Neural progenitor cell (in vitro differentiated cells): Measurements from ENCODE around the gene CRISPLD2. TPM values are rescaled to one million over a fixed set of nuclear protein-coding genes. Genes with fewer than 3 reads are reported as not detected.
A peak's percentile ranks its signal among the peaks of the same experiment; 100 is the strongest.

ENCODE experiments used
- DNase-seq: peaks from one replicate; pipeline ENCODE4 v3.0.0-alpha.2; 2016; ENCODE audit warnings: low spot score
- H2AFZ ChIP-seq: fragments of 200-600 bp; sonication (generic); replicated peaks from 2 replicates; pipeline ENCODE4 v1.6.1; 2016; ENCODE audit warnings: antibody characterized with exemption
- H3F3A ChIP-seq: fragments of 200-600 bp; sonication (generic); 2 replicates; pipeline ENCODE4 v1.6.1; 2016; ENCODE audit warnings: antibody characterized with exemption, low read depth
- H3K27ac ChIP-seq: fragments of 200-600 bp; sonication (generic); 2 replicates; pipeline ENCODE4 v1.5.1; 2016; ENCODE audit warnings: mild to moderate bottlenecking
- H3K27me3 ChIP-seq: fragments of 200-600 bp; sonication (generic); 2 replicates; pipeline ENCODE4 v1.6.1; 2016; ENCODE audit warnings: mild to moderate bottlenecking, moderate library complexity
- H3K36me3 ChIP-seq: fragments of 200-600 bp; sonication (generic); 2 replicates; pipeline ENCODE4 v1.5.1; 2016
- H3K4me1 ChIP-seq: fragments of 200-600 bp; sonication (generic); 2 replicates; pipeline ENCODE4 v1.6.1; 2016; ENCODE audit warnings: mixed run types
- H3K4me2 ChIP-seq: fragments of 200-600 bp; sonication (generic); 2 replicates; pipeline ENCODE4 v1.6.1; 2016
- H3K4me3 ChIP-seq: fragments of 200-600 bp; sonication (generic); 2 replicates; pipeline ENCODE4 v1.5.1; 2016
- H3K79me2 ChIP-seq: fragments of 200-600 bp; sonication (generic); 2 replicates; pipeline ENCODE4 v1.6.1; 2016; ENCODE audit warnings: low read depth
- H3K9ac ChIP-seq: fragments of 200-600 bp; sonication (generic); 2 replicates; pipeline ENCODE4 v1.6.1; 2016
- H3K9me3 ChIP-seq: fragments of 200-600 bp; sonication (generic); 2 replicates; pipeline ENCODE4 v1.5.1; 2016; ENCODE audit warnings: low read depth
- H4K20me1 ChIP-seq: fragments of 200-600 bp; sonication (generic); 2 replicates; pipeline ENCODE4 v1.6.1; 2016; ENCODE audit warnings: low read depth
- H3K27ac Mint-ChIP-seq: 3 replicates; pipeline ENCODE4 v1.8.0; 2021; ENCODE audit warnings: mixed read lengths
- H3K27me3 Mint-ChIP-seq: 2 replicates; pipeline ENCODE4 v1.8.0; 2022; ENCODE audit warnings: low read depth, mild to moderate bottlenecking, inconsistent platforms, moderate library complexity, mixed read lengths; ENCODE audit not compliant: insufficient read depth
- H3K36me3 Mint-ChIP-seq: 3 replicates; pipeline ENCODE4 v1.8.0; 2021; ENCODE audit warnings: mixed read lengths
- H3K4me1 Mint-ChIP-seq: 3 replicates; pipeline ENCODE4 v1.8.0; 2021; ENCODE audit warnings: mixed read lengths
- H3K4me3 Mint-ChIP-seq: 3 replicates; pipeline ENCODE4 v1.8.0; 2021; ENCODE audit warnings: mild to moderate bottlenecking, moderate library complexity, mixed read lengths
- H3K9me3 Mint-ChIP-seq: 3 replicates; pipeline ENCODE4 v1.8.0; 2020; ENCODE audit warnings: mixed read lengths
- EZH2 ChIP-seq: fragments of 200-600 bp; sonication (generic); IDR thresholded peaks from 2 replicates; pipeline ENCODE4 v1.6.1; 2017; ENCODE audit warnings: antibody characterized with exemption, mild to moderate bottlenecking, moderate library complexity
- EZH2phosphoT487 ChIP-seq: fragments of 200-600 bp; sonication (generic); IDR thresholded peaks from 2 replicates; pipeline ENCODE4 v1.6.1; 2017; ENCODE audit warnings: antibody characterized with exemption
- total RNA-seq: library from RNA; depleted of rRNA; stranded (reverse); fragments of >200 nt; gene quantifications from 2 replicates; pipeline ENCODE4 v1.2.3, GENCODE V29; 2015; ENCODE audit warnings: low replicate concordance
- TF ChIP-seq, protein P1 (sequence below): fragments of 200-600 bp; sonication (generic); IDR thresholded peaks from 2 replicates; pipeline ENCODE4 v1.5.1; 2017; ENCODE audit warnings: antibody characterized with exemption, mild to moderate bottlenecking

CRISPLD2 gene
- total RNA-seq, 1 donor from 2014 or later = 0.11 TPM

DNA sequence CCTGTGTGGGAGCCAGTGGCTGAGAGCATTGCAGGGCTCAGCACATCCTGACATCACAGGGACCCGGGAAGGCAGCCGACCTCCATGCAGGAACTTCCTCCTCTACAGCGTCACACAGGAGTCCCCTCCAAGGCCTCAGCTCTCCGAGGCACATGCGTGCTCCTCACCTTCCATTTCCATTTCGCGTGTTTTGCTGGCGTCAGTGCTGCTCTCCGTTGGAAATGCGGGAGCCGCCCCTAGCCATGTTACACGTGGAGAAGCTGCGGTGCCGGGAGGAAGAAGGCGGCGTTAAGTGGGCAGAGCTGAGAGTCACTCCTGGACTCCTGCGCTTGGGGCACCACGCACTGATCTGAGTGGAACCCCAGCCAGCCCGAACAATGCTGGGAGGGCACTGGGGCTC is 25.2 kb upstream of the CRISPLD2 start:
- H3K4me1 Mint-ChIP-seq = peaks cover 5% of the 10 kb centered on the region

DNA sequence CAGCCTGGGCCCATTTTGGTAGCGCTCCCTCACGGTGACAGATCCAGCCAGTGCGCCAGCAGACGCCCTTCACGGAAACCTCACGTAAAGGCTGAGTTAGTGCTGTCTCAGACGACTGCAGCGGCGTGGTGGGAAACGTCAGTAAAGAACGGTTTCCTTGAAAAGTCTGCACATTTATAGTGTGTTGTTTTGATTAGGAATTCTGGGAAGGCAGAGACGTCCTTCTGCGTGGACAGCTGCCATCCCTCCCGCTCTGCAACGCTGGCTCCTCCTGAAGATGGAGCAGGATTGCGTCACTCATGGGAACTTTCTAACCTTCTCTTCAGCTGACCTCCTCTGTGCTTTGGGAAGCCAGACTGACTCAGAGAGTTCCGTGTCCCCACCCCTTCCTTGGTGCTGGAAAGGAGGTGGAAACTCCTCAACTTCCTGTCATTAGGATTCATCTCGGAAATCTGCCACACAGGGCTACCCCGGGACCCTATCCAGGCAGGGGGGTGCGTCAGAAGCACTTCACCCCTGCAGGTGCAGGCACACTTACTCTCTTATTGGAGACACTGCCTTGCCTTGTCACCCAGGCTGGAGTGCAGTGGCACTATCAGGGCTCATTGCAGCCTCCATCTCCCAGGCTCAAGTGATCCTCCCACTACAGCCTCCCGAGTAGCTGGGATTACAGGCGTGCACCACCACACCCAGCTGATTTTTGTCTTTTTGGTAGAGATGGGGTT is 24.3 kb upstream of the CRISPLD2 start:
- TF ChIP-seq EZH2phosphoT487 = no peak
- TF ChIP-seq, protein P1, sequence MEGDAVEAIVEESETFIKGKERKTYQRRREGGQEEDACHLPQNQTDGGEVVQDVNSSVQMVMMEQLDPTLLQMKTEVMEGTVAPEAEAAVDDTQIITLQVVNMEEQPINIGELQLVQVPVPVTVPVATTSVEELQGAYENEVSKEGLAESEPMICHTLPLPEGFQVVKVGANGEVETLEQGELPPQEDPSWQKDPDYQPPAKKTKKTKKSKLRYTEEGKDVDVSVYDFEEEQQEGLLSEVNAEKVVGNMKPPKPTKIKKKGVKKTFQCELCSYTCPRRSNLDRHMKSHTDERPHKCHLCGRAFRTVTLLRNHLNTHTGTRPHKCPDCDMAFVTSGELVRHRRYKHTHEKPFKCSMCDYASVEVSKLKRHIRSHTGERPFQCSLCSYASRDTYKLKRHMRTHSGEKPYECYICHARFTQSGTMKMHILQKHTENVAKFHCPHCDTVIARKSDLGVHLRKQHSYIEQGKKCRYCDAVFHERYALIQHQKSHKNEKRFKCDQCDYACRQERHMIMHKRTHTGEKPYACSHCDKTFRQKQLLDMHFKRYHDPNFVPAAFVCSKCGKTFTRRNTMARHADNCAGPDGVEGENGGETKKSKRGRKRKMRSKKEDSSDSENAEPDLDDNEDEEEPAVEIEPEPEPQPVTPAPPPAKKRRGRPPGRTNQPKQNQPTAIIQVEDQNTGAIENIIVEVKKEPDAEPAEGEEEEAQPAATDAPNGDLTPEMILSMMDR = no peak
- no peak for TF ChIP-seq EZH2
- no peaks in the 10 kb centered on the region for H3K4me1 ChIP-seq
- no peaks in the 10 kb centered on the region for H3K79me2 ChIP-seq
- Mint-ChIP-seq H3K4me3 (no peak overlapping the region), H3K9me3 (no peaks in the 10 kb centered on the region), H3K4me1 (peaks cover 3% of the 10 kb centered on the region), H3K36me3 (no peaks in the 10 kb centered on the region), H3K27ac (no peak overlapping the region), H3K27me3 (peaks cover 3% of the 10 kb centered on the region)
- H3K36me3 ChIP-seq = no peaks in the 10 kb centered on the region
- no peaks in the 10 kb centered on the region for H3K27me3 ChIP-seq
- H3K27ac ChIP-seq = no peak overlapping the region
- no peaks in the 10 kb centered on the region for H3K9me3 ChIP-seq
- no peaks in the 10 kb centered on the region for H3F3A ChIP-seq
- H3K4me3 ChIP-seq = no peak overlapping the region
- no peak for DNase-seq
- no peak overlapping the region for H3K9ac ChIP-seq
- H3K4me2 ChIP-seq = no peak overlapping the region
- H4K20me1 ChIP-seq = no peaks in the 10 kb centered on the region
- H2AFZ ChIP-seq = no peak overlapping the region

More for the DNA sequence above, 25.2 kb upstream of the CRISPLD2 start:
- no peak for DNase-seq
- H3K27ac Mint-ChIP-seq = no peak overlapping the region
- no peaks in the 10 kb centered on the region for H3K4me1 ChIP-seq
- H3K27ac ChIP-seq = no peak overlapping the region
- no peak overlapping the region for H3K4me2 ChIP-seq
- H3K9me3 ChIP-seq = no peaks in the 10 kb centered on the region
- no peaks in the 10 kb centered on the region for H3F3A ChIP-seq
- H3K27me3 ChIP-seq = no peaks in the 10 kb centered on the region
- H3K9ac ChIP-seq = no peak overlapping the region
- TF ChIP-seq EZH2phosphoT487 (no peak), EZH2 (no peak)
- TF ChIP-seq, protein P1 = no peak
- H3K4me3 Mint-ChIP-seq = no peak overlapping the region
- H2AFZ ChIP-seq = no peak overlapping the region
- H3K36me3 Mint-ChIP-seq = no peaks in the 10 kb centered on the region
- no peaks in the 10 kb centered on the region for H3K36me3 ChIP-seq
- no peaks in the 10 kb centered on the region for H3K9me3 Mint-ChIP-seq
- no peak overlapping the region for H3K4me3 ChIP-seq
- no peaks in the 10 kb centered on the region for H3K79me2 ChIP-seq
- H3K27me3 Mint-ChIP-seq = peaks cover 3% of the 10 kb centered on the region
- H4K20me1 ChIP-seq = no peaks in the 10 kb centered on the region

DNA sequence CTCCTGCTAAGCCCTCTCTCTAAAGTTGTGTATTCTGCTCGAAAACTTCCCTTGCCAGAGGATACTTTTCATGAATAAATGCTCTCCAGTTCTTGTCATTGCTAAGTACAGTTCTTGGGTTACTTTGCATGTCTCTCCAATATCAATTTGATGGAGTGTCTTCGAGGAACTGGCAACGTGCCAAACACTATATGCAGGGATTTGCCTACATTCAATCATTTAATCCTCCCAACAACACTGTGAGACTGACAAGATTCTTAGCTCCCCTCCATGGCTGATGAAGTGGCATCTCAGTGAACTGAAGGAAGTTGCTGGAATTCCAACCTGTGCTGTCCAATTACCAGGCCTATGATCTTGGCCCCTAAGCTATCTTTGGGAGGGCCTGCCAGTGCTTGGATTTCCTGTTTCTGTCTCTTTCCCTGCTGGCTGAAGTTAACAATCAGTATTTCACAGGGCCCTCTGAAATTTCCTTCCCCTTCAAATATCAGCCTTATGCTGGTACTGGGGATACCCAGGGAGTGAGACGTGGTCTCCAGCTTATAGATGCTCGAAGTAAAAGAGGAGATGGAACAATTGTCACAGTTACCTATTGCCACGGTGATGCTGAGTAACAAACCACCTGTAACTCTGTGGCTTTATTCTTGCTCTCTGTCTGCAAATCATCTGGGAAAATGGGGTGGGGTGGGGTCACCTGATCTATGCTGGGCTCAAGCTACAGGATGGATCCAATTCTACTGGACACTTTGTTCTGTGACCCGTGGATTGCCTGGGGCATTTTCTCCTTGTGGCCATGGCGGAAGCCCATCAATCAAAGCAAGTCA is 19.4 kb upstream of the CRISPLD2 start:
- peaks cover 3% of the 10 kb centered on the region for H3K27me3 Mint-ChIP-seq

More for the DNA sequence above, 19.4 kb upstream of the CRISPLD2 start:
- Histone ChIP-seq H4K20me1 (no peaks in the 10 kb centered on the region), H3K79me2 (no peaks in the 10 kb centered on the region), H3F3A (no peaks in the 10 kb centered on the region), H3K27ac (no peak overlapping the region), H3K4me2 (no peak overlapping the region), H2AFZ (no peak overlapping the region), H3K4me3 (no peak overlapping the region), H3K9me3 (no peaks in the 10 kb centered on the region), H3K27me3 (no peaks in the 10 kb centered on the region), H3K36me3 (no peaks in the 10 kb centered on the region), H3K4me1 (no peaks in the 10 kb centered on the region), H3K9ac (no peak overlapping the region)
- Mint-ChIP-seq H3K36me3 (no peaks in the 10 kb centered on the region), H3K27ac (peak overlapping the region; percentile 14), H3K4me3 (no peak overlapping the region), H3K9me3 (peaks cover 5% of the 10 kb centered on the region), H3K4me1 (no peaks in the 10 kb centered on the region)
- TF ChIP-seq EZH2phosphoT487 (no peak), EZH2 (no peak)
- TF ChIP-seq, protein P1 = no peak
- DNase-seq = no peak
